Uterus (tissue), 2 donors: Measurements from ENCODE around the gene DENND1A.

Experiments
- POLR2A ChIP-seq, 2 donors: fragments of 450-650 bp; IDR thresholded peaks; one replicate each; pipeline ENCODE4 v1.6.1; 2016; ENCODE audit warnings: antibody characterized with exemption in 2 of 2, mild to moderate bottlenecking in 1 of 2, moderate library complexity in 1 of 2
- TF ChIP-seq, protein P1 (sequence below), 4 experiments: fragments of 200-600 bp in 2 of 4; fragments of 450-650 bp in 2 of 4; sonication (generic) in 2 of 4; IDR thresholded peaks; one replicate each; pipeline ENCODE4 v1.5.1; 2016 to 2019; ENCODE audit warnings: antibody characterized with exemption in 4 of 4, mild to moderate bottlenecking in 2 of 4, moderate library complexity in 1 of 4

- TF ChIP-seq POLR2A (IDR thresholded peaks at IDR 0.05): no peak
- TF ChIP-seq, protein P1, sequence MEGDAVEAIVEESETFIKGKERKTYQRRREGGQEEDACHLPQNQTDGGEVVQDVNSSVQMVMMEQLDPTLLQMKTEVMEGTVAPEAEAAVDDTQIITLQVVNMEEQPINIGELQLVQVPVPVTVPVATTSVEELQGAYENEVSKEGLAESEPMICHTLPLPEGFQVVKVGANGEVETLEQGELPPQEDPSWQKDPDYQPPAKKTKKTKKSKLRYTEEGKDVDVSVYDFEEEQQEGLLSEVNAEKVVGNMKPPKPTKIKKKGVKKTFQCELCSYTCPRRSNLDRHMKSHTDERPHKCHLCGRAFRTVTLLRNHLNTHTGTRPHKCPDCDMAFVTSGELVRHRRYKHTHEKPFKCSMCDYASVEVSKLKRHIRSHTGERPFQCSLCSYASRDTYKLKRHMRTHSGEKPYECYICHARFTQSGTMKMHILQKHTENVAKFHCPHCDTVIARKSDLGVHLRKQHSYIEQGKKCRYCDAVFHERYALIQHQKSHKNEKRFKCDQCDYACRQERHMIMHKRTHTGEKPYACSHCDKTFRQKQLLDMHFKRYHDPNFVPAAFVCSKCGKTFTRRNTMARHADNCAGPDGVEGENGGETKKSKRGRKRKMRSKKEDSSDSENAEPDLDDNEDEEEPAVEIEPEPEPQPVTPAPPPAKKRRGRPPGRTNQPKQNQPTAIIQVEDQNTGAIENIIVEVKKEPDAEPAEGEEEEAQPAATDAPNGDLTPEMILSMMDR (IDR thresholded peaks at IDR 0.05): no peak
Measured at GRCh38 chr9:123389070-123389469, 540.9 kb downstream of the DENND1A start.
